Liver (tissue), 9 donors: ENCODE data around the gene KIZ. TPM values are rescaled to one million over a fixed set of nuclear protein-coding genes. Genes with fewer than 3 reads are reported as not detected.

Experiments
- DNase-seq: peaks from one replicate; pipeline ENCODE4 v3.0.0-alpha.2; 2017; ENCODE audit warnings: low spot score
- H3K27ac ChIP-seq, 2 donors: one replicate each; pipeline ENCODE4 v1.7.0; 2013; ENCODE audit warnings: inconsistent platforms in 2 of 2, low read length in 2 of 2, control low read depth in 1 of 2, low read depth in 1 of 2, mild to moderate bottlenecking in 1 of 2
- H3K27me3 ChIP-seq, 4 donors: one replicate each; pipeline versions ENCODE4 v1.6.1 to v1.7.0; 2013; ENCODE audit warnings: low read length in 3 of 4, inconsistent platforms in 1 of 4, mild to moderate bottlenecking in 1 of 4, moderate library complexity in 1 of 4; ENCODE audit not compliant: control insufficient read depth in 4 of 4, insufficient read depth in 4 of 4
- H3K36me3 ChIP-seq, 4 donors: one replicate each; pipeline versions ENCODE4 v1.6.1 to v1.7.0; 2013; ENCODE audit warnings: low read length in 3 of 4, mild to moderate bottlenecking in 3 of 4, low read depth in 1 of 4, moderate library complexity in 1 of 4; ENCODE audit not compliant: control insufficient read depth in 4 of 4, insufficient read depth in 3 of 4
- H3K4me1 ChIP-seq, 4 donors: one replicate each; pipeline versions ENCODE4 v1.6.1 to v1.7.0; 2013; ENCODE audit warnings: low read length in 3 of 4, mild to moderate bottlenecking in 3 of 4, moderate library complexity in 1 of 4; ENCODE audit not compliant: control insufficient read depth in 4 of 4, insufficient read depth in 4 of 4
- H3K4me3 ChIP-seq, 3 donors: one replicate each; pipeline versions ENCODE4 v1.6.1 to v1.7.0; 2013; ENCODE audit warnings: low read length in 3 of 3, control low read depth in 1 of 3, low read depth in 1 of 3, mild to moderate bottlenecking in 1 of 3
- H3K9ac ChIP-seq, 2 donors: one replicate each; pipeline ENCODE4 v1.7.0; 2013; ENCODE audit warnings: low read length in 2 of 2, mild to moderate bottlenecking in 2 of 2, moderate library complexity in 2 of 2, control low read depth in 1 of 2, low read depth in 1 of 2
- H3K9me3 ChIP-seq, 4 donors: one replicate each; pipeline versions ENCODE4 v1.6.1 to v1.7.0; 2013; ENCODE audit warnings: low read length in 3 of 4; ENCODE audit not compliant: control insufficient read depth in 4 of 4
- ATF3 ChIP-seq: IDR thresholded peaks from 2 replicates; pipeline ENCODE4 v1.6.1; 2016; ENCODE audit warnings: antibody characterized with exemption
- CTCF ChIP-seq: fragments of 150-350 bp; IDR thresholded peaks from 2 replicates; pipeline ENCODE4 v1.5.1; 2017; ENCODE audit warnings: improper control_type of control experiment, low read depth, low read length; ENCODE audit not compliant: missing input control
- EGR1 ChIP-seq, 2 donors: IDR thresholded peaks; 2 replicates each; pipeline ENCODE4 v1.6.1; 2016 to 2018; ENCODE audit warnings: antibody characterized with exemption in 2 of 2, low read depth in 2 of 2
- FOXA2 ChIP-seq: IDR thresholded peaks from 2 replicates; pipeline ENCODE4 v1.6.1; 2016; ENCODE audit warnings: antibody characterized with exemption
- HNF4A ChIP-seq, 2 donors: conservative IDR thresholded peaks; 2 replicates each; pipeline ENCODE4 v1.6.1; 2016; ENCODE audit warnings: antibody characterized with exemption in 2 of 2, mild to moderate bottlenecking in 2 of 2
- HNF4G ChIP-seq: IDR thresholded peaks from 2 replicates; pipeline ENCODE4 v1.6.1; 2016; ENCODE audit warnings: antibody characterized with exemption
- JUND ChIP-seq, 2 donors: IDR thresholded peaks; 2 replicates each; pipeline ENCODE4 v1.6.1; 2016; ENCODE audit warnings: antibody characterized with exemption in 2 of 2
- MAX ChIP-seq: IDR thresholded peaks from 2 replicates; pipeline ENCODE4 v1.6.1; 2016; ENCODE audit warnings: antibody characterized with exemption
- NR2F2 ChIP-seq: IDR thresholded peaks from 2 replicates; pipeline ENCODE4 v1.6.1; 2016; ENCODE audit warnings: antibody characterized with exemption
- RAD21 ChIP-seq, 2 donors: IDR thresholded peaks; 2 replicates each; pipeline ENCODE4 v1.6.1; 2016; ENCODE audit warnings: antibody characterized with exemption in 2 of 2, mild to moderate bottlenecking in 2 of 2
- REST ChIP-seq: IDR thresholded peaks from 2 replicates; pipeline ENCODE4 v1.6.1; 2016; ENCODE audit warnings: antibody characterized with exemption, mild to moderate bottlenecking
- RXRA ChIP-seq, 2 donors: IDR thresholded peaks; 2 replicates each; pipeline ENCODE4 v1.6.1; 2017 to 2018; ENCODE audit warnings: antibody characterized with exemption in 2 of 2, mild to moderate bottlenecking in 1 of 2
- SP1 ChIP-seq: IDR thresholded peaks from 2 replicates; pipeline ENCODE4 v1.6.1; 2018; ENCODE audit warnings: antibody characterized with exemption, mild to moderate bottlenecking
- YY1 ChIP-seq: IDR thresholded peaks from 2 replicates; pipeline ENCODE4 v1.6.1; 2016; ENCODE audit warnings: antibody characterized with exemption, mild to moderate bottlenecking
- ZBTB33 ChIP-seq: IDR thresholded peaks from 2 replicates; pipeline ENCODE4 v1.6.1; 2016; ENCODE audit warnings: antibody characterized with exemption
- WGBS: extraction: QIAGEN DNeasy Blood & Tissue Kit; methylation state at CpG from one replicate; pipeline ENCODE4 v1.1.7; 2013; 5-methylcytosine and 5-hydroxymethylcytosine counted together
- polyA plus RNA-seq, 2 donors: library from polyadenylated mRNA; stranded (reverse) in 1 of 2; unstranded in 1 of 2; fragments of 200-250 nt in 1 of 2; fragments of >200 nt in 1 of 2; fragmentation: Nextera tagmentation in 1 of 2; extraction: Ambion mirVana in 1 of 2; gene quantifications; one replicate each; pipeline versions ENCODE4 v1.2.1 to v1.2.3, GENCODE V29; 2013 to 2015
- total RNA-seq, 2 donors: library from RNA; depleted of rRNA; stranded (reverse); fragments of >200 nt; gene quantifications; one replicate each; pipeline ENCODE4 v1.2.3, GENCODE V29; 2014
- donor health status: healthy.
- donor health status: healthy.
- donor health status: healthy.
- donor health status: healthy.
- donor health status: healthy.

KIZ gene
- total and polyA plus RNA-seq, 4 donors = 3.0 to 9.5 (median 5.2) TPM

- TF ChIP-seq REST (no peak), JUND (IDR thresholded peaks at IDR 0.05) (no peak), NR2F2 (no peak), SP1 (no peak), MAX (no peak), CTCF (no peak)
- Histone ChIP-seq H3K4me1 (no peaks in the 10 kb centered on the region), H3K27me3 (no peaks in the 10 kb centered on the region), H3K9me3 (peaks cover 0 to 6% (median 5%) of the 10 kb centered on the region in 4 donors), H3K27ac (no peak overlapping the region), H3K36me3 (no peaks in the 10 kb centered on the region), H3K9ac (no peak overlapping the region), H3K4me3 (no peak overlapping the region)
- no peak for DNase-seq
- WGBS = 51% methylated on average over 2 of the region's 2 CpGs
These were observed 143.9 kb downstream of the KIZ start for GRCh38 chr20:21269772-21270171.

GRCh38 chr20:21270806-21271205 is 144.9 kb downstream of the KIZ start:
- Histone ChIP-seq H3K9me3 (peaks cover 0 to 6% (median 5%) of the 10 kb centered on the region in 4 donors), H3K4me3 (no peak overlapping the region), H3K4me1 (no peaks in the 10 kb centered on the region), H3K27ac (no peak overlapping the region), H3K36me3 (no peaks in the 10 kb centered on the region), H3K9ac (no peak overlapping the region), H3K27me3 (no peaks in the 10 kb centered on the region)
- 91% methylated on average over 8 of the region's 8 CpGs for WGBS
- TF ChIP-seq HNF4A (conservative IDR thresholded peaks at IDR 0.05) = no peak
- no peak for TF ChIP-seq CTCF
- no peak for TF ChIP-seq ATF3
- no peak for TF ChIP-seq HNF4G
- TF ChIP-seq RAD21 (IDR thresholded peaks at IDR 0.05) = no peak
- TF ChIP-seq ZBTB33 = no peak
- TF ChIP-seq FOXA2 = no peak
- no peak for TF ChIP-seq EGR1 (IDR thresholded peaks at IDR 0.05; ENCODE audit: low read depth in 2 of 2)
- TF ChIP-seq JUND (IDR thresholded peaks at IDR 0.05) = no peak
- no peak for TF ChIP-seq YY1
- TF ChIP-seq RXRA (IDR thresholded peaks at IDR 0.05) = no peak
- no peak for TF ChIP-seq REST
- TF ChIP-seq MAX = no peak
- no peak for DNase-seq
